Panc1 (cell line): ENCODE measurements around the gene MAP1S. TPM values are rescaled to one million over a fixed set of nuclear protein-coding genes. Genes with fewer than 3 reads are reported as not detected.

ENCODE experiments used
- total RNA-seq: library from RNA; stranded (reverse); gene quantifications from one replicate; pipeline ENCODE4 v1.2.1, GENCODE V29; 2021; ENCODE audit not compliant: unreplicated experiment

The MAP1S gene
- total RNA-seq, 1 experiment from 2014 or later = 56.6 TPM

Other genes starting within 250 kb of the MAP1S start
- 5.4 TPM for gene SLC27A1, start 249.0 kb upstream of the MAP1S start, total RNA-seq
- 58.2 TPM for gene PGLS, start 207.8 kb upstream of the MAP1S start, total RNA-seq
- gene COLGALT1, start 163.8 kb upstream of the MAP1S start, total RNA-seq = 97.2 TPM
- gene UNC13A, start 31.1 kb upstream of the MAP1S start, total RNA-seq = 0.46 TPM
- gene FCHO1, start 32.0 kb downstream of the MAP1S start, total RNA-seq = 1.1 TPM
- 0.67 TPM for gene B3GNT3, start 75.7 kb downstream of the MAP1S start, total RNA-seq
- 0.57 TPM for gene INSL3, start 102.0 kb downstream of the MAP1S start, total RNA-seq
- gene JAK3, start 128.5 kb downstream of the MAP1S start, total RNA-seq = 2.1 TPM
- 1,352 TPM for gene RPL18A, start 140.4 kb downstream of the MAP1S start, total RNA-seq
- gene SLC5A5, start 152.5 kb downstream of the MAP1S start, total RNA-seq = 6.3 TPM
- gene CCDC124, start 213.5 kb downstream of the MAP1S start, total RNA-seq = 110 TPM
- gene KCNN1, start 247.6 kb downstream of the MAP1S start, total RNA-seq = 0.90 TPM